PFSK-1 (cell line): ENCODE data around the gene MCM8.

Experiments used
- FOXP2 ChIP-seq: optimal IDR thresholded peaks from 2 replicates; pipeline ENCODE3; 2011; ENCODE audit warnings: borderline replicate concordance, control low read depth, inconsistent platforms; ENCODE audit not compliant: insufficient read depth; ENCODE audit errors: extremely low read length, extremely low read depth
- POLR2AphosphoS5 ChIP-seq: IDR thresholded peaks from 2 replicates; pipeline ENCODE4 v1.6.1; 2012; ENCODE audit warnings: low read depth, mild to moderate bottlenecking, control low read depth, low read length, moderate library complexity
- REST ChIP-seq, 2 experiments: IDR thresholded peaks; 2 replicates each; pipeline versions ENCODE4 v1.6.1 to v1.8.0; 2011 to 2012; ENCODE audit warnings: low read depth in 2 of 2, low read length in 2 of 2, control low read depth in 1 of 2, inconsistent platforms in 1 of 2, mild to moderate bottlenecking in 1 of 2, moderate library complexity in 1 of 2; ENCODE audit not compliant: insufficient read depth in 1 of 2
- SIN3A ChIP-seq: IDR thresholded peaks from 2 replicates; pipeline ENCODE4 v1.6.1; 2012; ENCODE audit warnings: mild to moderate bottlenecking, low read length, moderate library complexity, borderline replicate concordance; ENCODE audit not compliant: insufficient read depth
- TAF1 ChIP-seq: IDR thresholded peaks from 2 replicates; pipeline ENCODE4 v1.6.1; 2012; ENCODE audit warnings: low read length, control low read depth, borderline replicate concordance; ENCODE audit not compliant: insufficient read depth

MCM8 gene

GRCh38 chr20:5923493-5923892, 27.0 kb upstream of the MCM8 start:
- no peak for TF ChIP-seq TAF1
- no peak for TF ChIP-seq POLR2AphosphoS5
- no peak for TF ChIP-seq FOXP2

DNA sequence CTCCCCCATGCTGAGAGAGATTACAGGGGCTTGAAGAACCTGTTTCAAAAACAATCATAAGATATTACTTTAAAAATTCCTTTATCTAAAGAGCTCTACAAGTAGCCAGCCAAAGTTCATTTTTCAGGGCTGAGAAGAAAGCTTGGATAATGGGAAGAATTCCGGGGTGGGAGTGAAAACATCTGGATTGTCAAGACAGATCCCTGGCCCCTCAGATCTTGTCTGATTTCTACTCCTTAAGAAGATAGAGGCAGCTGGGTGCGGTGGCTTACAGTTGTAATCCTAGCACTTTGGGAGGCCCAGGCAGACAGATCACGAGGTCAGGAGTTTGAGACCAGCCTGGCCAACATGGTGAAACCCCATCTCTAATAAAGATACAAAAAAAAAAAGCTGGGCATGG, 24.9 kb upstream of the MCM8 start:
- TF ChIP-seq FOXP2 (no peak), TAF1 (no peak), POLR2AphosphoS5 (no peak), SIN3A (no peak), REST (IDR thresholded peaks at IDR 0.05; ENCODE audit: insufficient read depth in 1 of 2, low read depth in 2 of 2, low read length in 2 of 2) (no peak)

DNA sequence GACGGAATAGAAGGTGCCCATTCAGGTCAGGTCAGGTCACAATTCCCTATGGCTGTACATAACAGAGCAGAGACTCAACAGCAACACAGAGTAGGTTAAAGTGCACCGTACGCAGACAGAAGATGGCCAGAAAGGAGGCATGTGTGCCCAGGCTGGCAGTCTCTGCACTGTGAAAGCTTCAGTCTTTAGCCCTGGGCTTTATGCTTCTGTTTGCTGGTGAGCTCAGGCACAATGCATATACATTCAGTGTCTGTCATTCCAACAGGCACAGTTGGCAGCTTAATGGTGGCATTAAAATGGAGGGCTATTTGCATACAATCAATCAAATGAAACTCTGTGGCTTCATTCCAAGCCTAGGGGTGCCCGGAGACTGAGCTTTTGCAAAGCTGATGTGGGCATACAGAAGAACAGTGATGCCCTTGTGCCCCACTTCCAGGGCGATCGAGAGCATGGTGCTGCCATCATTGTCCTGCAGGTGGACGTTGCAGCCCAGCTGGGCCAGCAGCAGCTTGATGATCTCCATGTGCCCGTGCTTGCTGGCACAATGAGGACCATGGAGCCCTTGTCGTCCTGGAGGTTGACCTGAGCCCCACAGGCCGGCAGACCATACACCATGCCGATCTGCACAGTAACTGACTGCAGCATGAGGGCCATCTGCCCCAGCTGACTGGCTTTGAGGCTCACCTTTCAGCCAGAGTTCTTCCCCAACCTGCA, 22.5 kb upstream of the MCM8 start:
- TF ChIP-seq SIN3A (no peak), FOXP2 (no peak), REST (IDR thresholded peaks at IDR 0.05; ENCODE audit: insufficient read depth in 1 of 2, low read depth in 2 of 2, low read length in 2 of 2) (no peak), TAF1 (no peak), POLR2AphosphoS5 (no peak)

DNA sequence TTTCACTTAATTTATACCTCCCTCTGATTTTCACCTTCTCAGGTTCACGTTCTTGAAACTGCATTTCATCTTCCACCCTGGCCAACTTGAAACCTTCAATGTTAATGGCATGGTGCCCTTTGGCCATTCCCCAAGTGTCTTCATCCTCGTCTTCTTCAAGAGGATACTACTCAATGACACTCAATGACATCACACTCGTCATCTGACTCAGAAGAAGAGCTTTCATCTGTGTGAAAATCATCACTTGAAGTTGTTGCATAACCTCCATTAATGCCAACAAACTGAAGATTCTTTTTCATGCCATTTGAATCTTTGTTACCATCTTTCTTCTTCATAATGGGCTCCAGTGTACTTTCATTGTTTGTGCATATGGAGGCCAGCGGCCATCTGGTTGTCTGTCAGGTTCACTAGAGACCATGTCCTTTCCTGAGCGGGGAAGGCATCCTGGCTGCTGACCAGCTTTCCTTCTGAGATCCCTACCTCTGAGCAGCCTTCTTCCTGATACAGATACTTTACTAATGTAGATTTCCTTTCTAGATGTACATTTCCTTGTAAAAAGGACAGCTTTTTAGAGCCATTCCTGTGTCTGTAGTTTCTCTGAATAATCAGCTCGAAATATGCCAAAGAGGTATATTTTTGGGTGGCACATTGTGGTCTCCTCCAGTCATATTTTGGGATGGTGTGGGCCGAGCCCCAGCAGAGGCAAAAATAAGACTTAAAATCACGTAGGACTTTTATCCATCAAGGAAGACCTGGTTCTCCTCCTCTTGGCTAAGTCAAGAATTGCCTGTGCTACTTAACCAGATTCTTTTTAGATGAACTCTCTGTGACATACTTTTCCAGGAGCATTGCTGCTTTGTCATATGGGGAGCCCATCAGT, 21.4 kb upstream of the MCM8 start:
- no peak for TF ChIP-seq REST (IDR thresholded peaks at IDR 0.05; ENCODE audit: insufficient read depth in 1 of 2, low read depth in 2 of 2, low read length in 2 of 2)
- no peak for TF ChIP-seq POLR2AphosphoS5
- TF ChIP-seq SIN3A = no peak
- no peak for TF ChIP-seq FOXP2
- no peak for TF ChIP-seq TAF1

DNA sequence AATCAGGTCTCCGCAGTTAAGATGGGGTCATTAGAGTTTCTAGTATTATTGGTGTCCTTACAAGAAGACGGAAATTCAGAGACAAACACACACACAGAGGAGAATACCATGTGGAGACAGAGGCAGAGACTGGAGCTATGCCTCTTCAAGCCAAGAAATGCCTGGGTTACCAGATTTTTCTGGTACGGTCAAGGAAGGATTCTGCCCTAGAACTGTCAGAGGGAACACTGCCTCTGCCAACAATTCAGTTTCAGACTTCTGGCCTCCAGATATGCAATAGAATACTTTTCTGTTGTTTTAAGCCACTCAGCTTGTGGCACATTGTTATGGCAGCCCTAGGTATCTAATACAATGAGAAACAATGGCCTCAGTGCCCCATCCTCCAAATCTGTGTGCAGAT, 19.0 kb upstream of the MCM8 start:
- no peak for TF ChIP-seq SIN3A

DNA sequence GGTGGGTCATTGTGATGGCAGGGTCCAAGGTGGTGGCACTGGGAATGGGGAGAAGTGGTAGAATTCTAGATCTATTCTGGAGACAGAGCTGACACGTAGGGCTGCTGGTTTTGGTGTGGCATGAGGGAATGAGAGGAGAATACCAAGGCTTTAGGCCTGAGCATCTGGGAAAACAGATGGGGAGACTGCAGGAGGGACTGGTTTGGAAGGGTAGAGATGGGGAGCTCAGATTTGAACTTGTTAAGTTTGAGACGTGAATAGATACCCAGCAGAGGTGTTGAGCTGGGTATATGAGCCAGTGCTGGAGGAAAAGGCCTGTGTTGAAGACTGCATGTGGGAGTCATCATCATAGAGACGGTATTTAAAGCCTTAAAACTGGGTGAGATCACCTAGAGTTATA, 17.7 kb upstream of the MCM8 start:
- TF ChIP-seq TAF1 (no peak), FOXP2 (no peak), REST (IDR thresholded peaks at IDR 0.05; ENCODE audit: insufficient read depth in 1 of 2, low read depth in 2 of 2, low read length in 2 of 2) (no peak), SIN3A (no peak), POLR2AphosphoS5 (no peak)
